Lung (tissue), 16 donors: ENCODE results near the gene ZNF830. TPM values are rescaled to one million over a fixed set of nuclear protein-coding genes. Genes with fewer than 3 reads are reported as not detected.

Experiments used
- ATAC-seq: fragments of 200-7000 bp; cut with Tn5 transposase; one replicate; pipeline ENCODE4 v1.9.1; 2020; ENCODE audit warnings: moderate number of reproducible peaks; ENCODE audit not compliant: insufficient read depth, low FRiP score
- DNase-seq, 3 donors: peaks; one replicate each; pipeline ENCODE4 v3.0.0-alpha.2; 2013 to 2017
- H3K27ac ChIP-seq, 2 donors: one replicate each; pipeline ENCODE4 v1.5.1; 2013; ENCODE audit warnings: mild to moderate bottlenecking in 2 of 2, moderate library complexity in 2 of 2, control low read depth in 1 of 2, inconsistent platforms in 1 of 2, low read depth in 1 of 2, low read length in 1 of 2
- H3K27me3 ChIP-seq, 3 donors: one replicate each; pipeline ENCODE4 v1.5.1; 2013; ENCODE audit warnings: low read length in 2 of 3; ENCODE audit not compliant: control insufficient read depth in 3 of 3, insufficient read depth in 3 of 3
- H3K36me3 ChIP-seq, 4 donors: one replicate each; pipeline ENCODE4 v1.5.1; 2013; ENCODE audit warnings: low read length in 4 of 4, mild to moderate bottlenecking in 1 of 4, moderate library complexity in 1 of 4; ENCODE audit not compliant: control insufficient read depth in 4 of 4, insufficient read depth in 4 of 4
- H3K4me1 ChIP-seq, 5 donors: one replicate each; pipeline ENCODE4 v1.5.1; 2013; ENCODE audit warnings: low read length in 5 of 5, mild to moderate bottlenecking in 2 of 5, moderate library complexity in 1 of 5; ENCODE audit not compliant: control insufficient read depth in 5 of 5, insufficient read depth in 5 of 5
- H3K4me3 ChIP-seq: one replicate; pipeline ENCODE4 v1.5.1; 2013; ENCODE audit warnings: mild to moderate bottlenecking, control low read depth, moderate library complexity
- H3K9ac ChIP-seq, 2 donors: one replicate each; pipeline ENCODE4 v1.5.1; 2013; ENCODE audit warnings: low read length in 2 of 2, control low read depth in 1 of 2; ENCODE audit not compliant: insufficient read depth in 1 of 2
- H3K9me3 ChIP-seq, 4 donors: one replicate each; pipeline ENCODE4 v1.5.1; 2013; ENCODE audit warnings: low read length in 3 of 4, mild to moderate bottlenecking in 1 of 4, moderate library complexity in 1 of 4; ENCODE audit not compliant: control insufficient read depth in 4 of 4, insufficient read depth in 3 of 4
- WGBS, 2 donors: extraction: QIAGEN DNeasy Blood & Tissue Kit; methylation state at CpG; one replicate each; pipeline ENCODE4 v1.1.7; 2013; 5-methylcytosine and 5-hydroxymethylcytosine counted together
- long read RNA-seq, 5 donors: transcript quantifications; one replicate each; lab custom pipeline, GENCODE V29; 2026
- polyA plus RNA-seq, 2 donors: library from polyadenylated mRNA; stranded (reverse); fragments of 200-250 nt; gene quantifications; one replicate each; pipeline ENCODE4 v1.2.1, GENCODE V29; 2013
- total RNA-seq, 2 donors: library from RNA; depleted of rRNA in 1 of 2; stranded (reverse); fragments of >200 nt in 1 of 2; gene quantifications; one replicate each; pipeline ENCODE4 v1.2.1, GENCODE V29; 2014 to 2021
- TF ChIP-seq, protein P1 (sequence below): IDR thresholded peaks from 2 replicates; pipeline ENCODE4 v1.5.1; 2012; ENCODE audit warnings: mild to moderate bottlenecking; ENCODE audit errors: control extremely low read depth, extremely low read depth
- donor health status: control.
- donor health status: control.
- donor health status: Bipolar disorder and iron deficiency.
- donor health status: healthy.
- donor health status: DM: yes; HTN: yes; CAD: no.

Gene ZNF830, protein sequence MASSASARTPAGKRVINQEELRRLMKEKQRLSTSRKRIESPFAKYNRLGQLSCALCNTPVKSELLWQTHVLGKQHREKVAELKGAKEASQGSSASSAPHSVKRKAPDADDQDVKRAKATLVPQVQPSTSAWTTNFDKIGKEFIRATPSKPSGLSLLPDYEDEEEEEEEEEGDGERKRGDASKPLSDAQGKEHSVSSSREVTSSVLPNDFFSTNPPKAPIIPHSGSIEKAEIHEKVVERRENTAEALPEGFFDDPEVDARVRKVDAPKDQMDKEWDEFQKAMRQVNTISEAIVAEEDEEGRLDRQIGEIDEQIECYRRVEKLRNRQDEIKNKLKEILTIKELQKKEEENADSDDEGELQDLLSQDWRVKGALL
- total RNA-seq (10 to 100 TPM; 13.1 to 13.2 TPM), polyA plus RNA-seq (10 to 100 TPM in 1 of 2 donors, 1 to 10 TPM in 1; 7.8 to 10.5 TPM)
- long read RNA-seq, donor 1, transcript ZNF830-201 (1 exons, 2,246 nt), result major isoform, 26 of 26 reads
- long read RNA-seq, donor 1, partial matches to known transcripts, result 0 of 26 reads
- long read RNA-seq, donor 1, other reads (novel, unspliced or antisense), result 0 of 26 reads
- long read RNA-seq, donor 2, transcript ZNF830-201 (1 exons, 2,246 nt), result major isoform, 16 of 16 reads
- long read RNA-seq, donor 2, partial matches to known transcripts, result 0 of 16 reads
- long read RNA-seq, donor 2, other reads (novel, unspliced or antisense), result 0 of 16 reads
- long read RNA-seq, donor 3, transcript ZNF830-201 (1 exons, 2,246 nt), result major isoform, 14 of 14 reads
- long read RNA-seq, donor 3, partial matches to known transcripts, result 0 of 14 reads
- long read RNA-seq, donor 3, other reads (novel, unspliced or antisense), result 0 of 14 reads
- long read RNA-seq, donor 4, transcript ZNF830-201 (1 exons, 2,246 nt), result major isoform, 20 of 20 reads
- long read RNA-seq, donor 4, partial matches to known transcripts, result 0 of 20 reads
- long read RNA-seq, donor 4, other reads (novel, unspliced or antisense), result 0 of 20 reads
- long read RNA-seq, donor 5, transcript ZNF830-201 (1 exons, 2,246 nt), result major isoform, 42 of 42 reads
- long read RNA-seq, donor 5, partial matches to known transcripts, result 0 of 42 reads
- long read RNA-seq, donor 5, other reads (novel, unspliced or antisense), result 0 of 42 reads

GRCh38 chr17:34961093-34961911 lies at the start of gene ZNF830, which contains the start of gene CCT6B:
ZNF830 (plus strand) TSS chr17:34961540; CDS start chr17:34961567, 27 bp downstream.
CCT6B (minus strand) TSS chr17:34961460; CDS start chr17:34961393, 67 bp downstream.
- TF ChIP-seq, protein P1, sequence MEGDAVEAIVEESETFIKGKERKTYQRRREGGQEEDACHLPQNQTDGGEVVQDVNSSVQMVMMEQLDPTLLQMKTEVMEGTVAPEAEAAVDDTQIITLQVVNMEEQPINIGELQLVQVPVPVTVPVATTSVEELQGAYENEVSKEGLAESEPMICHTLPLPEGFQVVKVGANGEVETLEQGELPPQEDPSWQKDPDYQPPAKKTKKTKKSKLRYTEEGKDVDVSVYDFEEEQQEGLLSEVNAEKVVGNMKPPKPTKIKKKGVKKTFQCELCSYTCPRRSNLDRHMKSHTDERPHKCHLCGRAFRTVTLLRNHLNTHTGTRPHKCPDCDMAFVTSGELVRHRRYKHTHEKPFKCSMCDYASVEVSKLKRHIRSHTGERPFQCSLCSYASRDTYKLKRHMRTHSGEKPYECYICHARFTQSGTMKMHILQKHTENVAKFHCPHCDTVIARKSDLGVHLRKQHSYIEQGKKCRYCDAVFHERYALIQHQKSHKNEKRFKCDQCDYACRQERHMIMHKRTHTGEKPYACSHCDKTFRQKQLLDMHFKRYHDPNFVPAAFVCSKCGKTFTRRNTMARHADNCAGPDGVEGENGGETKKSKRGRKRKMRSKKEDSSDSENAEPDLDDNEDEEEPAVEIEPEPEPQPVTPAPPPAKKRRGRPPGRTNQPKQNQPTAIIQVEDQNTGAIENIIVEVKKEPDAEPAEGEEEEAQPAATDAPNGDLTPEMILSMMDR, result no peak
- ATAC-seq, result peak; percentile 98

DNA sequence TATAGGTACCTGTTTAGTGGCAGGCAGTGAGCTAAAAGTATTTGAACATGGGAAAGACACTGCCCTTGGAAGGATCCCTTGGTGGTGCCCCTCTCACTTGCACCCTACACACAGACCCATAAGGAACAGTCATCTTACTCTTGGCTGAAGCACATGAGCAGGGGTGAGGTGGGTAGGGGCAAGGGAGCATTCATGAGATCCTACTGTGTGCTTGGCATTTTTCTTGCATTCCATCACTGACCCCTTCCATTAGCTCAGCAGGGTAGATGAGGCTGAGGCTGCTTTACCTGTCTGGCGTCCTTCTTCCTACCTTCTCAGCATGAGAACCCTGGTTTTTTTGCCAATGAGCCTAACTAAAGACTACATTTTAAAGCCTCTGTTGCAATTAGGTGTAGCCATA lies 48.3 kb upstream of the ZNF830 start:
- no peaks in the 10 kb centered on the region for H3K4me1 ChIP-seq
- DNase-seq (no peak), ATAC-seq (no peak)
- no peaks in the 10 kb centered on the region for H3K9me3 ChIP-seq
- no peaks in the 10 kb centered on the region for H3K27me3 ChIP-seq
- no peak overlapping the region for H3K9ac ChIP-seq
- WGBS, 2 donors, result 77% methylated on average over 1 of the region's 1 CpG
- no peaks in the 10 kb centered on the region for H3K36me3 ChIP-seq
- TF ChIP-seq, protein P1, result no peak
- H3K27ac ChIP-seq, result no peak overlapping the region
- no peak overlapping the region for H3K4me3 ChIP-seq

More at GRCh38 chr17:34961093-34961911, at the start of gene ZNF830, which contains the start of gene CCT6B:
- Histone ChIP-seq H3K27ac (peak within 1 kb of the TSS; percentile 92 to 99), H3K9ac (peak within 1 kb of the TSS; percentile 87 to 97), H3K4me1 (peaks cover 0 to 23% (median 5%) of the 10 kb centered on the region in 5 donors), H3K36me3 (peaks cover 3 to 15% (median 11%) of the 10 kb centered on the region in 4 donors), H3K4me3 (peak within 1 kb of the TSS; percentile 97), H3K27me3 (no peaks in the 10 kb centered on the region), H3K9me3 (no peaks in the 10 kb centered on the region)
- WGBS, 2 donors, result 0% methylated on average over 65 of the region's 65 CpGs
- DNase-seq, result peak; percentile 96 to 99 (median 99)

DNA sequence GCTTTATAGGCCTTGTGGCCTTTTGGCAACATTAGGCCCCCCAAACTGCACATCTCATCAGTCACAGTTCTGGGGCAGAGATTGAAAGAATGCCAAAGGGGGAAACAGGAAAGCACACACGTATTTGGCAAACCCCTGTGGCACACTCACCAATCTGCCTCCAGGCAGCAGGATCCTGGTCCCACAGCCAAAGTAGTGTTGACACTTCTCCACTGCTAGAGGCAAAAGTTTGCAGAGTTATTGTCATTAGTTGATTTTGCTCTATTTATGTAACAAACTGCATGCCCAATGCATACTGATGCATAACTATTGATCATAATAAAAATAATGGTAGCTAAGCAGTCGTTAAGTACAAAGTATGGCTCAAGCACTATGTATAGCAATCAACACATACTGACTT lies 45.2 kb upstream of the ZNF830 start:
- Histone ChIP-seq H3K4me3 (no peak overlapping the region), H3K27me3 (no peaks in the 10 kb centered on the region), H3K9me3 (no peaks in the 10 kb centered on the region), H3K9ac (no peak overlapping the region), H3K4me1 (no peaks in the 10 kb centered on the region), H3K27ac (no peak overlapping the region), H3K36me3 (no peaks in the 10 kb centered on the region)
- ATAC-seq (no peak), DNase-seq (no peak)
- TF ChIP-seq, protein P1, result no peak
- 63 to 69% methylated on average over 2 of the region's 2 CpGs for whole genome bisulfite sequencing, 2 donors
